Measurements from ENCODE around the gene EGFR.

The EGFR gene

GRCh38 chr7:55065511-55066229 lies 46.9 kb downstream of the EGFR start:
- DNase-seq = no peak

- DNase-seq = no peak
Measured at GRCh38 chr7:55066524-55066923, 47.7 kb downstream of the EGFR start.

DNA sequence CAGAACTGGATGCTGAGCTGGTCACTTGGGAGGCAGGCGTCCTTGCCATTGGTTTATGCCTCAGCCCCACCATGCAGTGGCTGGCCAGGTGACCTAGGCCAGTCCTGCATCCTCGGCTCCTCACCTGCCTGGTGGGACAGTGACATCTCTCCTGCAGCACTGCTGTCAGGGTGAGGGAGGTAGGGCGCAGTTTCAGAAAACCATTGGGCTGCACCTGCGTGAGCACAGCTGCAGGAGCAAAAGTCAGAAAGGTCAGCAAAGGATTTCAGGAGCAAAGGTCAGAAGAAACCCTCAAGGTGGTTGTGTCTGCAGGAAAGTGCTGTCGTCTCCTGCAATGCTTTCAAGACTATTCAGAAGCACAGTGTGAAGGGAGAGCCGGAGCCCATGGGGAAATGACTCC lies 48.1 kb downstream of the EGFR start:
- no peak for DNase-seq

DNA sequence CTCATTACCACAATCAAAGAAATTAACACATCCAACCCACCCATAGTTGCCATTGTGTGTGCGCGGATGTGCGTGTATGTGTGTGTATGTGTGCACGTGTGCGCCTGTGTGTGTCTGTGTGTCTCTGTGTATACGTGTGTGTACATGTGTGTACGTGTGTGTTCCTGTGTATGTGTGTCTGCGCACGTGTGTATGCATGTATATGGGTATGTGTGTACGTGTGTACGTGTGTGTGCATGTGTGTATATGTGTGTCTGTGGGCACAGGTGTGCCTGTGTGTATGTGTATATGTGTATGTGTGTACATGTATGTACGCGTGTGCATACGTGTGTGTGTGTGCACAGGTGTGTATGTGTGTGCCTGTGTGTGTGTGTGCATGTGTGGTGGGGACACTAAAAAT lies 48.9 kb downstream of the EGFR start:
- DNase-seq = no peak

GRCh38 chr7:55069271-55069792 lies 50.5 kb downstream of the EGFR start:
- DNase-seq = no peak

- no peak for DNase-seq
Measured at GRCh38 chr7:55070271-55070743, 51.5 kb downstream of the EGFR start.

GRCh38 chr7:55070854-55071253 lies 52.0 kb downstream of the EGFR start:
- no peak for DNase-seq

DNA sequence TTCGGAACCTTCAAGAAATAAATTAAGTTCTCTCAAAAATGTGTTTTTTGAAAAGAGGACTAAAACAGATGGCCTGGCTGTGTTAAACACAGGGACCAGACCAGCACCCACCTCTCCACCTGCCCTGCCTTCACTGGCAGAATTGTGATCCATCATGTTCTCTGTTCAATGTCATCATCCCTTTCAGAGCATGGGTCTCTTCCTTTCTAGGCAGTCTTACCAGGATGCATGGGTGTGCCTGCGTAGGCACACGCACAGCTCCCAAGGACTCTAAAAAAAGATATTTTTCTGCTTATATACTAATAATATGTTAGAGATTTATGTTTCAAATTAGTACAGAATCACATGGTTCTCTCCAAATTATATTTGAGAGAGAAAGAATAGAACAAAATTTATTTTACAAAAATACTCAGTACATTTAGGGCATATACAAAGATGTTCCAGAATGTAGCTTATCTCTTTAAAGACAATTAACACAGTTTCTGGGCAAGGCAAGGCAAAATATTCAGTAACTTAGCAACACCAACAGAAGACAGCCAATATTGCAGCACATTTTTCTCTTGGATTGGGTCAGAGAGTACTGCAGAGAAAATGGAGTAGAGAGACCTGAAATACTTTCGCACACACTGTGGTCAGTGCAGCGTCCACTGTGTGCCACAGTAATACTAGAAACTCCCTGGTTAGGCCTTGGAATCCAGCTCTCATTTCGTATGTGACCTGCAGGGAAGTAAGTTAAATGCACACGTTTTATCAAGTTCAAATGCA lies 52.8 kb downstream of the EGFR start:
- DNase-seq = no peak

DNA sequence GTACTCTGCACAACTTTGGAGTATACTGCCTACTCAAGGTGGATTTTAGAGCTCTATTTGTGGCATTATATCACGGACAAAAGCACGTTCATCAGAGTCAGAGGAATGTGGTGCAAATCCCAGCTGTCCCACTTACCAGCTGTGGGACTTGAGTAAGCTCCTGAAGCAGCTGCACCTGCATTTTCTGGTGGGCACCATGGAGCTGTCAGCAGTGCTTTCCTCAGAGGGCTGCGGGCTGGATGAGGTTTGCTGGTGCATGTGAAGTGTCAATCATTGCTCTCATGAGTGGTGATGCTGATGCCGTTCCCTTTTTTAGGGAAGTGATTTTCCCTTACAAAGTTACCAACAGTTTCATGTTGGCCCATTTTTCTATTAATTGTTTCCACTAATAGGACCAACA lies 53.4 kb downstream of the EGFR start:
- DNase-seq = no peak

GRCh38 chr7:55073051-55073511 lies 54.3 kb downstream of the EGFR start:
- no peak for DNase-seq

GRCh38 chr7:55073976-55074528 lies 55.2 kb downstream of the EGFR start:
- DNase-seq = no peak

DNA sequence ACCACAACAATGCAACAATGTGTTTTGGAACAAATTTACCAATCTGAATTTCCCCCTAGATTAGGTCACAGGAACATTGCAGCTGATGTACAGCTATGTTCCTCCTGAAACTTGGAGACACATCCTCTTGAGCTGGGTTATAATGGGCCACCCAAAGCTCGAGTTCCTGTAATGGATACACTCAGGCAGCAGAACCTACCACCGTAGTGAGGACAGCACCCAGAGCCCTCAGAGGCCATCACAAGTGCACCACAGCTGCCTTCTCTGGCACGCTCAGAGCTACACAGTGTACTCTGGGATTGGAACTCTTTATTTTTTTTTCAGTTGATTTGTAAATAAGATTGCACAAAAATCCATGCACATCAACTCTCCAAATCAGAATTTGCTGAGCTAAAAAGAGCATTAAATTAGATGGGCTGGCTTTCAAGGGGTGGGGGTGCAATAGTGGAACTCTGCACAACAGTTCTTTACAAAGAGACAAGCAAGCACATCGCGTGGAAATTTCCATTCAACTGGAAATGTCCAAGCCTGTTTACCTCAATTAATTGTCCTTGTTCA lies 56.7 kb downstream of the EGFR start:
- no peak for DNase-seq

GRCh38 chr7:55077561-55078410 lies 59.0 kb downstream of the EGFR start:
- DNase-seq = no peak

DNA sequence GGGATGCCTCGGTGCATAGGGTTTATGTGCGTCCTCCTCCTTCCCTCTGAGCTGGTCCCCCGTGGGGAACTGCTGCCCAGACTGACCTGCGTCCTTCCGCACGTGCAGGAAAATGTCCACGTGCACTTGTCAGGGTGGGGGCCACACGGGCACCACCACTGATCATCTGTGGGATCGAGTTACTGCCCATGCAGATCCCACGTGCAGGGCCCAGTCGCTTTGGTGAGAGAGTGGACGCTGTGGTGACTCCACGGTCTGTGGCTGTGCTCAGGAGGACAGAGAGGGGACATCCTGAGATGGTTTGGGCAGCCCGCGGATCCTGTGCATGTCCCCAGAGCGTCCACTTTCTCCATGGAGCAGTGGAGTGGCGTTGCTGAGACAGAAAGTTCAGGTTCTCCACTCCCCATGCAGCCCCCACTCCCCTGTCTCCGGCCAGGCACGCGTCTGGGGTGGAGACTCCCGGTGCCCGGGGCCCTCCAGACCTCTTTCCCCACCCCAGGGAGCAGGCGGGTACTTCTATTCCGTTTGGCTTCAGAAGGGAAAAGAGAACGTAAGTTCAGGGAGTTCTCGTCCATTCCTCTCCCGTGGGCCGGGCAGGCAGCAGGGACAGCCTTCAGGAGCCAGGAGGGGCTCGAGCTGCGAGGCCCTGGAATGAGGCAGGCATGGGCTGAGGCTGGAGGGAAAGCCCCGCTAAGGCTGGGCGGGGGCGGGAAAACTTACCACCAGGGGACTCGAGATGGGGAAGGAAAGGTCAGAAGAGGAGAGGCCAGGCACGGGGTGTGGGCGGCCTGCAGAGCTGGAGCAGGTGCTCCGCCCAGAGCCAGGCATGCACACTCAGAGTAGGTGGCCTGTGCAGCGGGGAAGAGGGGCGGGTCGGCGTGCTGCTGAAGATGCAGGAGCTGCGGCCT lies 59.9 kb downstream of the EGFR start:
- DNase-seq = no peak

GRCh38 chr7:55080000-55080623 lies 61.3 kb downstream of the EGFR start:
- DNase-seq = no peak

GRCh38 chr7:55081068-55081467 lies 62.3 kb downstream of the EGFR start:
- DNase-seq = no peak

GRCh38 chr7:55081472-55082227 lies 62.8 kb downstream of the EGFR start:
- no peak for DNase-seq

DNA sequence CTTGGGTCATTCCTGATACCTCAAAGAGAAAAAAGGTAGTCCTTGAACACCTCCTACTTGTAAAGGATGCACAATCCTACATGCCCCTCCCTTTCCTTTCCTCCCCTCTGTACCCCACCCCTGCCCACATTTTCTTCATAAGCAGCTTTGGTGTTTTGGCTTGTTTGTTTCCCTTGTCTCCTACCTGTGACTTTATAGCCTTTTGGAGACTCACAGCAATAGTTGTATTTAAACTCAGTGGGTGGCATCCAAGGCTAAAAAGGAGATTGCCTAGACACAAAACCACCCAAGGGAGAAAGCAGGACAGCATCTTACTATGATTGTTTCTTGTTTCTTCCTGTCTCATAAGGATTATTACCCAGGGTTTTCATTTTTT lies 63.4 kb downstream of the EGFR start:
- DNase-seq = no peak

GRCh38 chr7:55083206-55083605 lies 64.4 kb downstream of the EGFR start:
- no peak for DNase-seq

GRCh38 chr7:55084307-55084706 lies 65.5 kb downstream of the EGFR start:
- no peak for DNase-seq
